H9 (cell line): Measurements from ENCODE around the gene FAM200B. TPM values are rescaled to one million over a fixed set of nuclear protein-coding genes. Genes with fewer than 3 reads are reported as not detected.

Experiments used
- DNase-seq: peaks from one replicate; pipeline ENCODE4 v3.0.0-alpha.2; 2017
- H2AFZ ChIP-seq: one replicate; pipeline ENCODE4 v1.6.1; 2013; ENCODE audit warnings: mild to moderate bottlenecking, low read length, control low read depth, moderate library complexity
- H2AK5ac ChIP-seq: 2 replicates; pipeline ENCODE4 v1.6.1; 2013; ENCODE audit warnings: low read length, control low read depth, mixed read lengths; ENCODE audit not compliant: insufficient read length
- H2BK120ac ChIP-seq: one replicate; pipeline ENCODE4 v1.6.1; 2013; ENCODE audit warnings: low read depth, mild to moderate bottlenecking, low read length, control low read depth, inconsistent platforms; ENCODE audit not compliant: poor library complexity, severe bottlenecking
- H2BK12ac ChIP-seq: 2 replicates; pipeline ENCODE4 v1.6.1; 2013; ENCODE audit warnings: low read length, control low read depth, mixed read lengths, low read depth; ENCODE audit not compliant: insufficient read length
- H2BK15ac ChIP-seq: 2 replicates; pipeline ENCODE4 v1.6.1; 2013; ENCODE audit warnings: low read depth, low read length, control low read depth
- H2BK20ac ChIP-seq: one replicate; pipeline ENCODE4 v1.6.1; 2013; ENCODE audit warnings: low read depth, mild to moderate bottlenecking, low read length, control low read depth, inconsistent platforms; ENCODE audit not compliant: poor library complexity, severe bottlenecking
- H2BK5ac ChIP-seq: 2 replicates; pipeline ENCODE4 v1.6.1; 2013; ENCODE audit warnings: low read length, control low read depth, mixed read lengths; ENCODE audit not compliant: insufficient read length
- H3K14ac ChIP-seq: 2 replicates; pipeline ENCODE4 v1.6.1; 2013; ENCODE audit warnings: low read length, control low read depth; ENCODE audit not compliant: insufficient read depth
- H3K18ac ChIP-seq: 2 replicates; pipeline ENCODE4 v1.6.1; 2013; ENCODE audit warnings: low read depth, mild to moderate bottlenecking, mixed read lengths, low read length, control low read depth; ENCODE audit not compliant: insufficient read length
- H3K23ac ChIP-seq: 2 replicates; pipeline ENCODE4 v1.6.1; 2013; ENCODE audit warnings: low read length, control low read depth, mixed read lengths, low read depth; ENCODE audit not compliant: insufficient read length
- H3K23me2 ChIP-seq: 2 replicates; pipeline ENCODE4 v1.6.1; 2013; ENCODE audit warnings: low read depth, mild to moderate bottlenecking, mixed read lengths, low read length, control low read depth; ENCODE audit not compliant: insufficient read length, poor library complexity, severe bottlenecking
- H3K27ac ChIP-seq: 2 replicates; pipeline ENCODE4 v1.5.1; 2013; ENCODE audit warnings: low read length, control low read depth, mixed read lengths, low read depth; ENCODE audit not compliant: insufficient read length
- H3K27me3 ChIP-seq: 2 replicates; pipeline ENCODE4 v1.6.1; 2013; ENCODE audit warnings: low read length, control low read depth, inconsistent platforms; ENCODE audit not compliant: insufficient read depth
- H3K4ac ChIP-seq: 2 replicates; pipeline ENCODE4 v1.6.1; 2013; ENCODE audit warnings: low read depth, mild to moderate bottlenecking, control low read depth, inconsistent platforms, low read length, moderate library complexity
- H3K4me1 ChIP-seq: 2 replicates; pipeline ENCODE4 v1.6.1; 2013; ENCODE audit warnings: low read length, control low read depth, inconsistent platforms; ENCODE audit not compliant: insufficient read depth
- H3K4me2 ChIP-seq: 2 replicates; pipeline ENCODE4 v1.6.1; 2013; ENCODE audit warnings: low read length, control low read depth, mixed read lengths; ENCODE audit not compliant: insufficient read length, insufficient read depth
- H3K56ac ChIP-seq: 2 replicates; pipeline ENCODE4 v1.6.1; 2013; ENCODE audit warnings: low read depth, mild to moderate bottlenecking, mixed read lengths, low read length, control low read depth; ENCODE audit not compliant: insufficient read length
- H3K79me1 ChIP-seq: 2 replicates; pipeline ENCODE4 v1.6.1; 2013; ENCODE audit warnings: low read depth, mild to moderate bottlenecking, moderate library complexity, low read length, control low read depth, inconsistent platforms; ENCODE audit not compliant: insufficient read depth, poor library complexity, severe bottlenecking
- H3K79me2 ChIP-seq: 2 replicates; pipeline ENCODE4 v1.6.1; 2013; ENCODE audit warnings: low read length, control low read depth, inconsistent platforms; ENCODE audit not compliant: insufficient read depth
- H3K9ac ChIP-seq: 2 replicates; pipeline ENCODE4 v1.6.1; 2013; ENCODE audit warnings: low read length, control low read depth, mixed read lengths; ENCODE audit not compliant: insufficient read length; ENCODE audit errors: extremely low read depth
- H3K9me3 ChIP-seq: one replicate; pipeline ENCODE4 v1.6.1; 2013; ENCODE audit warnings: low read depth, low read length, inconsistent platforms; ENCODE audit not compliant: control insufficient read depth
- H3T11ph ChIP-seq: one replicate; pipeline ENCODE4 v1.6.1; 2013; ENCODE audit warnings: mild to moderate bottlenecking, low read length, control low read depth, inconsistent platforms
- H4K20me1 ChIP-seq: one replicate; pipeline ENCODE4 v1.6.1; 2013; ENCODE audit not compliant: control insufficient read depth, insufficient read length, insufficient read depth
- H4K5ac ChIP-seq: 2 replicates; pipeline ENCODE4 v1.6.1; 2013; ENCODE audit warnings: low read depth, mild to moderate bottlenecking, mixed read lengths, low read length, control low read depth; ENCODE audit not compliant: insufficient read length
- H4K8ac ChIP-seq: replicated peaks from 2 replicates; pipeline ENCODE4 v1.6.1; 2013; ENCODE audit warnings: low read length, control low read depth, mixed read lengths, low read depth; ENCODE audit not compliant: insufficient read length
- H4K91ac ChIP-seq: 2 replicates; pipeline ENCODE4 v1.6.1; 2013; ENCODE audit warnings: low read depth, mild to moderate bottlenecking, moderate library complexity, mixed read lengths, low read length, control low read depth; ENCODE audit not compliant: insufficient read length
- H3K27ac Mint-ChIP-seq, 3 experiments: 2 replicates in 2 of 3; 3 replicates in 1 of 3; pipeline ENCODE4 v1.8.0; 2020 to 2021; ENCODE audit warnings: mixed read lengths in 3 of 3, mild to moderate bottlenecking in 1 of 3, moderate library complexity in 1 of 3
- H3K27me3 Mint-ChIP-seq: 2 replicates; pipeline ENCODE4 v1.8.0; 2021; ENCODE audit warnings: low read depth, mild to moderate bottlenecking, moderate library complexity, mixed read lengths
- H3K36me3 Mint-ChIP-seq, 3 experiments: 2 replicates in 2 of 3; 3 replicates in 1 of 3; pipeline ENCODE4 v1.8.0; 2020 to 2021; ENCODE audit warnings: low read depth in 3 of 3, mixed read lengths in 3 of 3; ENCODE audit not compliant: insufficient read depth in 1 of 3
- H3K4me1 Mint-ChIP-seq, 2 experiments: 2 replicates each; pipeline ENCODE4 v1.8.0; 2020; ENCODE audit warnings: mixed read lengths in 2 of 2
- H3K4me3 Mint-ChIP-seq, 2 experiments: 2 replicates in 1 of 2; 3 replicates in 1 of 2; pipeline ENCODE4 v1.8.0; 2020 to 2021; ENCODE audit warnings: mild to moderate bottlenecking in 2 of 2, mixed read lengths in 2 of 2, moderate library complexity in 1 of 2
- H3K9me3 Mint-ChIP-seq, 2 experiments: 2 replicates in 1 of 2; 3 replicates in 1 of 2; pipeline ENCODE4 v1.8.0; 2020; ENCODE audit warnings: mild to moderate bottlenecking in 2 of 2, mixed read lengths in 2 of 2, moderate library complexity in 1 of 2
- CTCF ChIP-seq: fragments of 200-600 bp; sonication (generic); conservative IDR thresholded peaks from 3 replicates; pipeline ENCODE4 v1.8.0; 2021; ENCODE audit warnings: antibody characterized with exemption, mild to moderate bottlenecking
- WGBS: extraction: QIAGEN DNeasy Blood & Tissue Kit; methylation state at CpG from one replicate; pipeline ENCODE4 v1.1.7; 2013; ENCODE audit warnings: missing lambda C conversion rate, low lambda C conversion rate, mixed read lengths; ENCODE audit not compliant: insufficient read length; ENCODE audit errors: extremely low coverage; 5-methylcytosine and 5-hydroxymethylcytosine counted together
- total RNA-seq: library from RNA; stranded (reverse); gene quantifications from 2 replicates; pipeline ENCODE4 v1.2.1, GENCODE V29; 2021

The FAM200B gene
- total RNA-seq, 1 experiment from 2014 or later: 19.6 TPM

DNA sequence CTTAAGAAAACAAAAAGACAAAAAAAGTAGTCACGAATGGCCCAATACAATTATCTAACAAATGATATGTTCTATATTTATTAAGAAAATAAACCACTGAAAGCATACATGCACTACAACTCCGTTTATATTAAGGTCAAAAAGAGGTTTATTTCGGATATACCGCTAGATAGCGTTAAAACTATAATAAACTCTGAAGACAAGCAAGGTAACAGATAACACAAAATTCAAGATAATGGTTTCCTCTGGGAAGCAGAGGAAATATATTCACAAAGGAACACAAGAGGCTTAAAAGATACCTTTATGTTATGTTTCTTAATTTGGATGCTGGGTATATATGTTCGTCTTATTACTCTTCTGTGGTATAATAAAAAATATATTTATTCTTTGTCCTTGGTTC lies 4.7 kb upstream of the FAM200B start:
- Histone ChIP-seq H3K9ac (no peak overlapping the region), H3K27ac (no peak overlapping the region), H3K23ac (no peak overlapping the region), H2BK12ac (no peak overlapping the region), H4K91ac (no peak overlapping the region), H3K14ac (no peak overlapping the region), H3K27me3 (no peaks in the 10 kb centered on the region), H2BK15ac (no peak overlapping the region), H2AK5ac (no peak overlapping the region), H3K4ac (no peak overlapping the region), H3K18ac (no peak overlapping the region), H3K56ac (no peak overlapping the region), H3K79me1 (peaks cover 2% of the 10 kb centered on the region), H3K4me2 (no peak overlapping the region), H3K79me2 (peaks cover 16% of the 10 kb centered on the region), H4K20me1 (no peaks in the 10 kb centered on the region), H2AFZ (no peak overlapping the region), H2BK20ac (no peak overlapping the region), H4K5ac (no peak overlapping the region), H4K8ac (no peak overlapping the region), H3K9me3 (no peaks in the 10 kb centered on the region), H3T11ph (no peak overlapping the region), H2BK5ac (no peak overlapping the region), H3K4me1 (peaks cover 7% of the 10 kb centered on the region; the same call in 1 of the 2 replicates), H2BK120ac (no peak overlapping the region), H3K23me2 (peaks cover 2% of the 10 kb centered on the region)
- Mint-ChIP-seq H3K27me3 (no peaks in the 10 kb centered on the region), H3K4me3 (no peak overlapping the region), H3K4me1 (peaks cover 22 to 24% of the 10 kb centered on the region in 2 experiments), H3K36me3 (peaks cover 5 to 8% (median 8%) of the 10 kb centered on the region in 3 experiments), H3K9me3 (no peaks in the 10 kb centered on the region), H3K27ac (no peak overlapping the region)
- DNase-seq: no peak
- TF ChIP-seq CTCF: no peak
- WGBS: no CpG with 5 or more reads among the region's 6 CpGs
